ENCODE data around the gene CNPY4. TPM values are rescaled to one million over a fixed set of nuclear protein-coding genes. Genes with fewer than 3 reads are reported as not detected.

CNPY4 gene
- total RNA-seq, 2 donors from 2014 or later, result 0.99 to 2.3 TPM

- no peak for ATAC-seq
- WGBS, 2 donors, result 87 to 94% methylated on average over 12 to 14 of the region's 14 CpGs
- intact Hi-C loops (cut with DNase I), result no loop called here
- Histone ChIP-seq H3K27ac (no peak overlapping the region), H3K36me3 (replicated peaks in 1 of 2; ENCODE audit: insufficient read depth in 1 of 2, low read depth in 2 of 2) (peaks cover 10 to 18% of the 10 kb centered on the region in 2 donors), H3K27me3 (no peaks in the 10 kb centered on the region), H3K4me3 (no peak overlapping the region), H3K4me1 (peaks cover 21% of the 10 kb centered on the region), H3K9me3 (no peaks in the 10 kb centered on the region)
- DNase-seq, result no peak
- no peak for TF ChIP-seq CTCF (IDR thresholded peaks at IDR 0.05)
- no peak for TF ChIP-seq POLR2A (IDR thresholded peaks at IDR 0.05)
Measured at GRCh38 chr7:100090527-100091410, 28.7 kb upstream of the CNPY4 start.

- Histone ChIP-seq H3K9me3 (no peaks in the 10 kb centered on the region), H3K4me3 (no peak overlapping the region), H3K27ac (no peak overlapping the region), H3K36me3 (replicated peaks in 1 of 2; ENCODE audit: insufficient read depth in 1 of 2, low read depth in 2 of 2) (peaks cover 14 to 19% of the 10 kb centered on the region in 2 donors), H3K27me3 (no peaks in the 10 kb centered on the region), H3K4me1 (peaks cover 21% of the 10 kb centered on the region)
- intact Hi-C loops (cut with DNase I), result no loop called here
- TF ChIP-seq CTCF (IDR thresholded peaks at IDR 0.05) (no peak), POLR2A (IDR thresholded peaks at IDR 0.05) (no peak)
- DNase-seq (no peak), ATAC-seq (no peak)
- WGBS, 2 donors, result 68 to 72% methylated on average over 10 to 19 of the region's 19 CpGs
Measured at GRCh38 chr7:100091411-100092181, 27.8 kb upstream of the CNPY4 start.

GRCh38 chr7:100093054-100093453 lies 26.4 kb upstream of the CNPY4 start:
- DNase-seq, result no peak
- no peak overlapping the region for H3K27ac ChIP-seq
- ATAC-seq, result no peak
- H3K4me1 ChIP-seq, result peaks cover 18% of the 10 kb centered on the region
- WGBS, 2 donors, result 59 to 74% methylated on average over 6 to 8 of the region's 8 CpGs
- no peak for TF ChIP-seq CTCF (IDR thresholded peaks at IDR 0.05)
- TF ChIP-seq POLR2A (IDR thresholded peaks at IDR 0.05), result no peak
- no peaks in the 10 kb centered on the region for H3K27me3 ChIP-seq
- intact Hi-C loops (cut with DNase I), result no loop called here
- peaks cover 22 to 32% of the 10 kb centered on the region in 2 donors for H3K36me3 ChIP-seq (replicated peaks in 1 of 2; ENCODE audit: insufficient read depth in 1 of 2, low read depth in 2 of 2)
- H3K9me3 ChIP-seq, result no peaks in the 10 kb centered on the region
- no peak overlapping the region for H3K4me3 ChIP-seq

GRCh38 chr7:100093498-100093897 lies 25.9 kb upstream of the CNPY4 start:
- DNase-seq (no peak), ATAC-seq (no peak)
- Histone ChIP-seq H3K27me3 (no peaks in the 10 kb centered on the region), H3K9me3 (no peaks in the 10 kb centered on the region), H3K4me1 (peaks cover 13% of the 10 kb centered on the region), H3K4me3 (no peak overlapping the region), H3K27ac (no peak overlapping the region), H3K36me3 (replicated peaks in 1 of 2; ENCODE audit: insufficient read depth in 1 of 2, low read depth in 2 of 2) (peaks cover 22 to 36% of the 10 kb centered on the region in 2 donors)
- intact Hi-C loops (cut with DNase I), result no loop called here
- 53 to 71% methylated on average over 6 to 13 of the region's 13 CpGs for WGBS, 2 donors
- TF ChIP-seq POLR2A (IDR thresholded peaks at IDR 0.05) (no peak), CTCF (IDR thresholded peaks at IDR 0.05) (no peak)

Measured in body of pancreas (tissue), 4 donors.